Transverse colon (tissue), 4 donors: ENCODE results near the gene S1PR4. TPM values are rescaled to one million over a fixed set of nuclear protein-coding genes. Genes with fewer than 3 reads are reported as not detected.

Experiments
- DNase-seq: peaks from one replicate; pipeline ENCODE4 v3.0.0-alpha.2; 2019
- H3K27ac ChIP-seq, 4 donors: fragments of 200-600 bp; sonication (generic); 2 replicates each; pipeline ENCODE4 v1.5.1; 2016 to 2018; ENCODE audit warnings: inconsistent platforms in 4 of 4
- H3K27me3 ChIP-seq: fragments of 200-600 bp; sonication (generic); 2 replicates; pipeline ENCODE4 v1.5.1; 2017; ENCODE audit warnings: inconsistent platforms
- H3K36me3 ChIP-seq, 4 donors: fragments of 200-600 bp; sonication (generic); 2 replicates each; pipeline ENCODE4 v1.5.1; 2017 to 2019; ENCODE audit warnings: inconsistent platforms in 4 of 4
- H3K4me1 ChIP-seq, 4 donors: fragments of 200-600 bp; sonication (generic); 2 replicates each; pipeline ENCODE4 v1.5.1; 2017 to 2020; ENCODE audit warnings: inconsistent platforms in 4 of 4
- H3K4me3 ChIP-seq, 4 donors: fragments of 200-600 bp; sonication (generic); 1 replicate in 1 of 4; 2 replicates in 3 of 4; pipeline versions ENCODE4 v1.5.1 to v1.6.1; 2017 to 2019; ENCODE audit warnings: inconsistent platforms in 4 of 4
- H3K9me3 ChIP-seq, 2 donors: fragments of 200-600 bp; sonication (generic); 2 replicates each; pipeline ENCODE4 v1.5.1; 2017 to 2019; ENCODE audit warnings: inconsistent platforms in 2 of 2
- CTCF ChIP-seq, 5 experiments: fragments of 200-600 bp in 3 of 5; fragments of 450-650 bp in 2 of 5; sonication (generic) in 3 of 5; IDR thresholded peaks; 1 replicate in 2 of 5; 2 replicates in 3 of 5; pipeline ENCODE4 v1.5.1; 2016 to 2017; ENCODE audit warnings: antibody characterized with exemption in 5 of 5, inconsistent platforms in 3 of 5, mild to moderate bottlenecking in 2 of 5, moderate library complexity in 1 of 5
- EP300 ChIP-seq: sonication (generic); formaldehyde crosslinking; IDR thresholded peaks from one replicate; pipeline ENCODE4 v1.6.1; 2017; ENCODE audit warnings: antibody characterized with exemption, low read depth
- POLR2A ChIP-seq: fragments of 450-650 bp; IDR thresholded peaks from one replicate; pipeline ENCODE4 v1.6.1; 2016; ENCODE audit warnings: antibody characterized with exemption, mild to moderate bottlenecking, moderate library complexity
- POLR2AphosphoS5 ChIP-seq, 3 donors: sonication (generic); formaldehyde crosslinking; IDR thresholded peaks; one replicate each; pipeline ENCODE4 v1.6.1; 2016; ENCODE audit warnings: antibody characterized with exemption in 3 of 3
- WGBS, 2 donors: methylation state at CpG; one replicate each; pipeline ENCODE4 v1.1.5; 2018; ENCODE audit warnings: low coverage in 1 of 2; 5-methylcytosine and 5-hydroxymethylcytosine counted together
- in situ Hi-C, 4 donors: fragments of 200-750 bp; cut with MboI; loops; one replicate each; pipeline versions ENCODE4 v1.15.0 to v1.15.1; 2017; ENCODE audit warnings: low sequenced_read_pairs in 3 of 4, low pct_ligation_motif_present in 1 of 4, low pct_unique_long_range_greater_than_20kb in 1 of 4
- intact Hi-C: fragments of 100-400 bp; cut with DNase I; formaldehyde crosslinking; loops from one replicate; pipeline ENCODE4 v1.15.1; 2023; ENCODE audit warnings: low total_unique reads
- total RNA-seq, 4 donors: library from RNA; depleted of rRNA; stranded (reverse); fragments of >200 nt; gene quantifications; one replicate each; pipeline ENCODE4 v1.1.0, GENCODE V29; 2016

S1PR4 gene
- total RNA-seq, 4 donors from 2014 or later = 0.68 to 14.6 (median 6.0) TPM; not detected in 1

GRCh38 chr19:3206216-3206953 lies 27.8 kb downstream of the S1PR4 start:
- Histone ChIP-seq H3K4me3 (no peak overlapping the region), H3K9me3 (no peaks in the 10 kb centered on the region), H3K27me3 (no peaks in the 10 kb centered on the region), H3K27ac (no peak overlapping the region), H3K4me1 (no peaks in the 10 kb centered on the region), H3K36me3 (peaks cover 0 to 34% (median 3%) of the 10 kb centered on the region in 4 donors)
- intact Hi-C loops (no loop called here), in situ Hi-C loops (no loop called here)
- no peak for TF ChIP-seq EP300
- TF ChIP-seq POLR2AphosphoS5 (IDR thresholded peaks at IDR 0.05) = no peak
- TF ChIP-seq POLR2A = no peak
- TF ChIP-seq CTCF (IDR thresholded peaks at IDR 0.05) = no peak
- DNase-seq = no peak
- WGBS, 2 donors = 96% methylated on average over 4 to 17 of the region's 28 CpGs

GRCh38 chr19:3207461-3208242 lies 29.1 kb downstream of the S1PR4 start:
- Histone ChIP-seq H3K27ac (no peak overlapping the region), H3K36me3 (peaks cover 0 to 34% (median 3%) of the 10 kb centered on the region in 4 donors), H3K27me3 (no peaks in the 10 kb centered on the region), H3K4me1 (no peaks in the 10 kb centered on the region), H3K9me3 (no peaks in the 10 kb centered on the region), H3K4me3 (no peak overlapping the region)
- intact Hi-C loops (no loop called here), in situ Hi-C loops (no loop called here)
- DNase-seq = no peak
- TF ChIP-seq EP300 (no peak), CTCF (IDR thresholded peaks at IDR 0.05) (no peak), POLR2A (no peak), POLR2AphosphoS5 (IDR thresholded peaks at IDR 0.05) (no peak)
- 91% methylated on average over 43 of the region's 43 CpGs; no CpG with 5 or more reads in 1 of the 2 donors for WGBS, 2 donors

- no peak overlapping the region for H3K4me3 ChIP-seq
- H3K4me1 ChIP-seq = no peaks in the 10 kb centered on the region
- no peak overlapping the region for H3K27ac ChIP-seq
- no peak for TF ChIP-seq EP300
- TF ChIP-seq POLR2A = no peak
- TF ChIP-seq CTCF (IDR thresholded peaks at IDR 0.05) = no peak
- intact Hi-C loops = no loop called here
- no peaks in the 10 kb centered on the region for H3K9me3 ChIP-seq
- WGBS, 2 donors = 87% methylated on average over 25 of the region's 33 CpGs; no CpG with 5 or more reads in 1 of the 2 donors
- in situ Hi-C loops = no loop called here
- peaks cover 0 to 34% (median 3%) of the 10 kb centered on the region in 4 donors for H3K36me3 ChIP-seq
- no peaks in the 10 kb centered on the region for H3K27me3 ChIP-seq
- DNase-seq = no peak
Measured at GRCh38 chr19:3208317-3209207, 30.0 kb downstream of the S1PR4 start.
